HG03571 (cell line): Measurements from ENCODE around the gene ECD.
A peak's percentile ranks its signal among the peaks of the same experiment; 100 is the strongest.

Source experiments
- ATAC-seq: cut with Tn5 transposase; IDR thresholded peaks from one replicate; pipeline ENCODE4 v1.9.1; 2021; ENCODE audit not compliant: unreplicated experiment

ECD gene

GRCh38 chr10:73167783-73168464 is at the start of gene ECD, which contains the start of gene FAM149B1:
Gene ECD (minus strand): TSS chr10:73168008. CDS start chr10:73163937, 4,071 bp downstream.
Gene FAM149B1 (plus strand): TSS chr10:73168119. CDS start chr10:73168340, 221 bp downstream.
- ATAC-seq: peak; percentile 90

- no peak for ATAC-seq
These were observed 47.9 kb upstream of the ECD start for GRCh38 chr10:73215749-73216148.

GRCh38 chr10:73211106-73211811 is 43.5 kb upstream of the ECD start:
- no peak for ATAC-seq

- no peak for ATAC-seq
These were observed 42.7 kb upstream of the ECD start for GRCh38 chr10:73210395-73211105.

GRCh38 chr10:73209705-73210104 is 41.9 kb upstream of the ECD start:
- ATAC-seq: no peak

GRCh38 chr10:73207883-73208282 is 40.1 kb upstream of the ECD start:
- no peak for ATAC-seq

- ATAC-seq: no peak
These were observed 38.6 kb upstream of the ECD start for GRCh38 chr10:73206385-73206784.

GRCh38 chr10:73205890-73206289 is 38.1 kb upstream of the ECD start:
- ATAC-seq: no peak

GRCh38 chr10:73205081-73205480 is 37.3 kb upstream of the ECD start:
- no peak for ATAC-seq

- no peak for ATAC-seq
These were observed 22.4 kb upstream of the ECD start for GRCh38 chr10:73190188-73190587.

GRCh38 chr10:73186266-73186665 is 18.5 kb upstream of the ECD start:
- ATAC-seq: no peak

- ATAC-seq: no peak
These were observed 16.0 kb upstream of the ECD start for GRCh38 chr10:73183667-73184281.

GRCh38 chr10:73182568-73182967 is 14.8 kb upstream of the ECD start:
- ATAC-seq: no peak

GRCh38 chr10:73174148-73174925 is 6.5 kb upstream of the ECD start:
- no peak for ATAC-seq

- no peak for ATAC-seq
These were observed 5.1 kb upstream of the ECD start for GRCh38 chr10:73172867-73173266.

- no peak for ATAC-seq
These were observed 1.5 kb upstream of the ECD start for GRCh38 chr10:73169320-73169719.

- ATAC-seq: peak; percentile 18
These were observed 626 bp upstream of the ECD start for GRCh38 chr10:73168465-73168803.

- ATAC-seq: no peak
These were observed 388 bp downstream of the ECD start for GRCh38 chr10:73167458-73167782.

GRCh38 chr10:73166972-73167371 is 836 bp downstream of the ECD start:
- no peak for ATAC-seq

- ATAC-seq: no peak
These were observed 4.7 kb downstream of the ECD start for GRCh38 chr10:73163096-73163495.

- ATAC-seq: no peak
These were observed 6.1 kb downstream of the ECD start for GRCh38 chr10:73161662-73162061.
